Activated CD8-positive, alpha-beta memory T cell treated with anti-CD3 and anti-CD28 coated beads, Interleukin-2, amount 50 U/mL, for 1 hour (primary cell): ENCODE results near the gene HIPK2.

Source experiments
- DNase-seq: peaks from one replicate; pipeline ENCODE4 v3.0.0-alpha.2; 2020; ENCODE audit errors: extremely low read depth

HIPK2 gene

DNA sequence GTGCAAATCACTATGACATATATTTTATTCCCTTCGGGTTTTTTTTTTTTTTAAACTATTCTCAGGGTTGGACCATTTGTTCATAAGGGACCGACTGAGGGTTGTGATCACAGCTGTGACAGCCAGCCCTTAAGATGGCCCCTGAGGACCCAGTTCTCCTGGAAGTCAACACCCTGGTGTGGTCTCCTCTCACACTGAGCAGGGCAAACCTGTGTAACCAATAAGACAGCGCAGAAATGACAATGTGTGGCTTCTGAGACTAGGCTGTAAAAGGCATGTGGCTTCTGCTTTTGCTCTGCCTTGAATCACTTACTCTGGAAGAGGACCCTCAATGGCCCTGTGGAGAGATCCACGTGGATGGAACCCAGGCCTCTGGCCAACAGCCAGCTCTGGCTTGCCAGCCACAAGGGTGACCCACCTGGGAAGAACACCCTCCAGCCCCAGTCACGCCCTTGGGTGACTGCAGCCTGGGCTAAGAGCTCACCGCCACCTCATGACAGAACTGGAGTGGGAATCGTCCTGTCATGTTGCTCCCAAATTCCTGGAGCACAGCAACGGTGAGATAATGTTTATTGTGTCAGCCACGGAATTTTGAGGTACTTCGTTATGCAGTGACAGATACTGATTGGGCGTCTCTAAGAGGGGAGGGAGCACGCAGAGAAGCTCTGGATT, 127.2 kb downstream of the HIPK2 start:
- no peak for DNase-seq

DNA sequence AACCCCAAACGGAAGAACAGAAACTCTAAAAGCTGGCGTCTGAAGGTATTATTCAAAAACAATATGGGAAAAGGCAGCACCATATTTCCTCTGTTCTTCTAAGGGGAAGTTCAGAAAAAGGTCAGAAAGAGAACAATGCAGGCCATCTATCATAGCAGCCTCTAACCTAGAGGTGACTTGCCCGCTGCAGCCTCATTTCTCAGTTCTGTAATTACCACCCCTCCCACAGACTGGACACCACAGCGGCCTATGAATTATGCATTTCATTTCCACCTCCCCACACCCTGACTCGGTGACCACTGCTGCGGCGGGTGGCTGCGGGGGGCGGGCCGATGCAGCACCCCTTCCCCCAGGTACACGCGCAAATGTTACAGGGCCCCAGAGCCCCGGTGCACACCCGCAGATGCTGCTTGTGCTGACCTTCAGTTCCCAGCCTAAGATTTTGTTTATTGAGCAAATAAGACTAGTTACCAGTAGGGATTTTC, 128.8 kb downstream of the HIPK2 start:
- no peak for DNase-seq

DNA sequence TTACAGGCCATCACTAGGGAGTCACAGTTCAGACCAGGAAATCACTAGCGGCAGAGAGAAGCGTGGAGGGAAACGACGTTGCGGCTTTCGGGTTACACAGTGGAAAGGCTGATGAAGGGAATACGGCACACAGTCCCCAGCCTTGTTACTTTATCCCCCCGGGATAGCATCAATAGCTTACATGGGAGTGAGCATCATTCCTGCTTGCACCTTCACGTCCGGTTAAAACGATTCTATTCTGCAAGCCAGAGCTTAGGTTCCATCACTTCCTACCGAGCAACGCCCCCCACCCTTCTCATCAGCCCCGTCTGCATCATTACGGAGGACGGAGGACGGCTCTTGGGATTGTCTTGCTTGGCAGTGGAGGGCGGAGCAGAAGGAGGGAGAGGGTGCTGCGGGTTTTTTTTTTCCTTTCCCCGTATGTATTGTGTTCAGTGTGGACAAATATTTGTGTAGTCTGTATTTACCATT, 129.4 kb downstream of the HIPK2 start:
- DNase-seq = no peak

DNA sequence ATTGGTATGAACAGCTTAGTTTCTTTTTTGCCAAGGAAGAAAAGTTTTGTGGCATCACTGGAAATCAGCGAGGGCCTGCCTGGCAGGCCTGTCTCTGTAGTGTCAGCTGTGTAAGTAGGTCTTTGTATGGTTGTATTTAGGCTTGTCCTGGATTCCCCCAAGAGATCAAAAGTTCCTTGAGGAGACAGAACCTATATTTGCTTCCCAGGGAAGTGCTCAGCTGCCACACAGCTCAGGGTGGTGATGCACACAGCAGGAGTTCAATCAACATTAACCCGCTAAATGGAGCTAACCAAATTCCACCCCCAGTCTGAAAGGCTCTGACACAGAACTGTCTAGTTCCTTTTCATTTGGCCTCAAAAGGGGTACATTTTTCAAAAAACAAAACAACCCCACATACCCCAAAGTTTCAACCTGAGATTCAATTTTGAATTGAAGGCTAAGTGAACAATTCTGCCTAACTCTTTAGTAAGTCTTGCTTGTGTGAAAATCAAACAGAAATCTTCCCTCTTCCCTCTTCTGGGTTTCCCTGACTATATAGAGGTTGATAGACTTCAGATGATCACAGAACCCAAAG, 129.9 kb downstream of the HIPK2 start:
- no peak for DNase-seq

DNA sequence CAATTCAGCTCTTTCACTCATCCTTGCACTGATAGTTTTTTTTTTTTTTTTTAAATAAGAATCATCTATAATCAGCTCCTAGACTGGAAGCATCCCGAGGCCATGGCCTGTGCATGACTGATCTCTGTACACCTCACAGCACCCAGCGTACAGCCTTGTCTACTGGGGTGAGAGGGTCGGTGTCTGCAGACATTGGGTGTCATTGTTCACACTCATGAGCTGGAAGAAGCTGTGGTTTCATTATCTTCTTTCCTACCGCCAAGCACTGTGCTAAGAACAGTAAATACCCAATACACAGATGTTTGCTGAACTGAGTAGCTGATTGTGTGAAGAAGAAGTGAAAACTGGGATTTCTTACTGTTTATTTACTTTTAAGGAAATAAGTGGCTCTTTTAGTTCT, 130.7 kb downstream of the HIPK2 start:
- DNase-seq = peak; percentile 12

DNA sequence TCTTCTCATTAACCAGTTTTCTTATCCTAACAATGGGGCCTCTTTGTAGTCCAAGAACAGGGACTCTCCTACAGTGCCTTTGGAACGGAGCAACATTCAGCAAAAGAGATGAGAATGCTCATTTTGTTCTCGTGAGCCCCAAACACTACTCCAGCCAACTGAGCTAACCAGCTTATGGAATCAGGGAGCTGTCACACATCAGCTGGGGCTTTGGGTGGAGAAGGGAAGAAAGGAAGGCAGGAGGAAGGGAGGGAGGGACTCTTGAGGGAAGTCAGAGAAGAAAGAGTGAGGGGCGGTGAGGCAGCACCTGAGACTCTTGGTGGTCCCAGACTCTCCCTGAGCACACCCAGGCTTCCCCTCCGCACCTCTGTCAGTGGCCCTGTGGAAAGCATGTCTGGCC, 131.2 kb downstream of the HIPK2 start:
- DNase-seq = no peak

DNA sequence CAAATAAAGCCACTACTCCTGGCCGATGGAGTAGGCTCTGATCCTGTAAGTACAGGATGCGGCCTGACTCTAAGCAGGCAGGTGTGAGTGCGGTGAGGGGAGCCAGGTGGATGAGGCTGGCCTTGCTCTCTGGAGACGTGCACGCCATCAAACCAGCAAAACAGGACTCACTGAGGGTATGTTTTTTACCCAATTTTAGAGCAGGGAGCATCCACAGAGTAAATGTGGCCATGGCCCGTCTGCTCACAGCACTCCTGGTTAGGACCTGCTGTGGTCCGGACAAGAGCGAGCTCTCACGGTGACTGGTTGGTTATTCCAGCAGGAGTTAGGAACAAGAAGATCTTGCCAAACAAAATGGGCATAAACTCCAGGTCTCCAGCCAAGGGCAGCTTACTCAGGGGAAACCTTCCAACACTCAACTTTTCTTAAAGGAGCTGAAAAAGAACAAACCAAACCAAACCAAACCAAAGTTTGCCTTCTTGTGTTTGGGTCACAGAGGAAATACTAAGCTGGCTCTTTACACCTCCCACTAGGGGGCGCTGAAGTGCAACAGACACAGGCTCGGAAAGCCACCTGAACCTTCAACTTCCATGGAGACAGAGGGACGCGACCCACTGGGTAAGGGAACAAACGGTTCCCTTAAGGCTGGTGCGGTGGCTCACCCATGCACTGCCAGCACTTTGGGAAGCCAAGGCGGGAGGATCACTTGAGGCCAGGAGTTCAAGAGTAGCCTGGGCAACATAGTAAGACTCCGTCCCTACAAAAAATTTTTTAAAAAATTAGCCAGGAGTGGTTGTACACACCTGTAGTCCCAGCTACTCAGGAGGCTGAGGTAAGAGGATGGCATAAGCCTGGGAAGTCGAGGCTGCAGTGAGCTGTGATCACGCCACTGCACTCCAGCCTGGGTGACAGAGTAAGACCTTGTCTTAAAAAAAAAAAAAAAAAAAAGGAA, 131.9 kb downstream of the HIPK2 start:
- peak; percentile 70 for DNase-seq

DNA sequence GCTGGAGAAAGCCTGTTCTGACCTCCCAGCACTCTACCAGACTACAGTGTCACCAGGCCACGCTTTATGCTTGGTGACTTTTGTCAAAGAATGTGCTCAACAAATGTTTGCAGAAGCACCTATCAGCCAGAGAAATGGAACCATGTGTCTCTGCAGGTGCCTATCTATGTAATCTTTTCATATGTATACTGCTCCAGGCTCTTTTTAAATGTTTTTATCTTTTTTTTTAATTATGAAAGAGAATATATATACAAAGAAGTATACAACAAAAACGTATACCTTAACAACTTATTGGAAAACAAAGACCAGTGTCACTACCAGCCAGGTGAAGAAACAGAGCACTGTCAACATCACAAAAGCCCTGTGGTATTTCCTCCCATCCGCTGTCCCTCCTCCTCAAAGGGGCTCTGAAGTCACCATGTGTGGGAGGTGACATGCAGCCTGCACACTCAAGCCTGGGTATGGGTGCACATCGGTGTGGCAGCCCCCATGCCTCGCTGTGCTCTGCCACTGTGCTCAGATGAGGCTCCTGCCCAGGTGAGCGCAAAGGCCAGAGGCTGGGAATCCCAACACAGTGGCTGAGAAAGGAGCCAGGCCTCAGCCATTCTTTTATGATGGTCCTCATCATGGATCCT, 133.7 kb downstream of the HIPK2 start:
- DNase-seq = no peak

DNA sequence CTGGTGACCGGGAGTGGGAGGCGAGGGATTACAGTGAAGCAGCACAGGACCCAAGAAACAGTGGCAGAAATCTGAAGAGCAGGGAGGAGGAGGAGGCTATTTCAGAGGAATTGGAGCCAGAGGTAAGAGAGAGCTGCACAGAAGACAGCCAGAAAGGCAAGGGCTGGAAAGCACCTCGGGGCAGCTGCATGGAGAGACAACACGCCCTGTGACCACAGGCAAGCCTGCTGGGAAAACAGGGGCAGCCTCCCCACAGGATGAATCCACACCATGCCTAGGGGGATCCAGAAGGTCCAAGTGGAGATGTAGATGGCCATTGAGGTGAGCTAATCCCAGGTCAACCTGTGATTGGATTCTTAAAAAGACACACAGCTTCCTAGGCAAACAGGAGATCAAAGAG, 135.5 kb downstream of the HIPK2 start:
- no peak for DNase-seq

DNA sequence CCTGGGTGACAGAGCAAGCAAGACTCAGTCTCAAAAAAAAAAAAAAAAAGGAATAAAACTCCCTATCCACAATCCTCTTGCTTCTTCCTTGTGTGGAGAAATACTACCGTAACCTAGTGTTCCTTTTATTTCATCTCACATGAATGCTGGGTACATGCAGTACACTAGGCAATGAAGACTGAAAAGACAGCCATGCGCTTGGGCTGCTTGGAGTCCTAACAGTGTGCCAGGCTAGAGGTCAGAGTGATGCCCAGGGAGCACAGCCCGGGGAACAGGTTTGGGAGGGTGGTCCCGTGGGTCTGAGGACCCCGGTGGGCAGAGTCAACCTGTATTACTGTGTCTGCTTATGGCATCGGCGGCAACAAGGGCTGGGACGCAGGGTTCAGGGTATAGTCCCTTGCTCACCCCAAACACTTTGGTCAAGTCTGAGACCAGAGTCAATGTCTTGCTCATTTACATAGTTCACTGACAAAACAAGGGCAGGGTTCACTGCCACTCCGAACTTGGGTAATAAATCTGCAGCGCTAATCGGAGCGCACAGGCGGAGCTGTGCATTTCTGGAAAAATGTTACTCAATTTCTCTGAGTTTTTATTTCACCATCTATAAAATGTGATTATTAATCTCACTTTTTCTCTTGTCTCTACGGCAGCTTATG, 136.3 kb downstream of the HIPK2 start:
- no peak for DNase-seq

DNA sequence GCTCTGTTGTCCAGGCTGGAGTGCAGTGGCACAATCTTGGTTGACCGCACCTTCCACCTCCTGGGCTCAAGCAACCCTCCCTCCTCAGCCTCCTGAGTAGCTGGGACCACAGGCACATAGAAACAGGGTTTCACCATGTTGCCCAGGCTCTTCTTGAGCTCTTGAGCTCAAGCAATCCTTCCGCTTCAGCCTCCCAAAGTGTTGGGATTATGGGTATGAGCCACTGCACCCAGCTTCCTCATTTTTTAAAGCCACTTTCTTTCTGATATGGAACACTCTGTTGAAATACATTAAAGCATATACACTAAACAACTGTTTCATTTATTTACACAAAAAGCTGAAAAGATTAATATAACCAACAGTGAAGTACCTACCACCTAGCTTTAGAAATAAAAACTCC, 137.1 kb downstream of the HIPK2 start:
- DNase-seq = no peak

DNA sequence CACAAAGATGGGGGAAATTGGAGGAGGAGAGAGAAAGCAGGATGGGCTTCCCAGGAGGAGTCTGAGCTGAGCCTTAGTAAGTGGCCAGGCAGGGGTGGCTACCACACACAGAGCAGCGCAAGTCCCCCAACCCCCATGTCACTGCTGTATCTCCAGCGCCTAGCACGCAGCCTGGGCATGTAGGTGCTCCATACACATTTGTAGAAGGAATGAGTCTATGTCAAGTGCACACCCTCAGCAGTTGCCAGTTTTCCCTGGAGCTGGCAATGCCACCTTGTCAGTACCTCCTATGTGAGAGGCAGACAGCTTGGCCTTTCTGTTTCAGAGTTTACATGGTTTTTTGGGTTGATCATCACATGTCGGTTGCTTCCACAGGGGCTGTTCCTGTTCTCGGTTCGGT, 138.2 kb downstream of the HIPK2 start:
- no peak for DNase-seq

DNA sequence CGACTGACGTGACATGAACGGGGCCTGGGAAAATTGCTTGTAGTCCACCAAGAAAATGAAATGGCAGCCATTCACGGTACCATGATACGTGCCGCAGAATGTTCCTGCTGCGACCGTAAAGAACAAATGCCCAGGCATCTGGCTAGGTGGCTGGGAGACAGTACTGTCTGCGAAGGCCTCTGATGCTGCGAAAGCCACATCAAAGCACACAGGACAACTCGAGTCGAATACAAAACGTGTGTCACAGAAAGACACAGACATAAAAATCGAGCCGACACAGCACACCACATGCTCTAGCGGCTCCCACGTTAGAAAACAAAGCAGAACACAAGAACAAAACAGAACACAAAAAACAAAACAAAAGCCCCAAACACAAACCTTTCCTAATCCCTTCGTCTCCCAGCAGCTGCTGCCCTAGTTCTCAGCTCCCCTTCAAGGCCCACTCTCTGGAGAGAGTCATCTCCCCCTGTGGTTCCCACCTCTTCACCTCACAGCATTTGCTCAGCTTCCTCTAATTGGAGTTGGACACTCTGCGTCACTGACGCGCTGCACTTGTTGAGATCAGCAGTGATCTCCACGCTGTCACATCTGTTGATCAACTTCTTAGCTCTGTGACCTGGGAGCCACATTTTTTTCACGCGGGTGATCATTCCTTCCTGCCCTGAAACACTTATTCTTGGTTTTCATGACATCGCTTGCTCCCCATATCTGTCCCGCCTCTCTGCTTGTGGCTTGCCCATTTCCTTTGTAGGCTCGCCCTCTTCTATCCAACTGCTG, 142.1 kb downstream of the HIPK2 start:
- peak; percentile 64 for DNase-seq

DNA sequence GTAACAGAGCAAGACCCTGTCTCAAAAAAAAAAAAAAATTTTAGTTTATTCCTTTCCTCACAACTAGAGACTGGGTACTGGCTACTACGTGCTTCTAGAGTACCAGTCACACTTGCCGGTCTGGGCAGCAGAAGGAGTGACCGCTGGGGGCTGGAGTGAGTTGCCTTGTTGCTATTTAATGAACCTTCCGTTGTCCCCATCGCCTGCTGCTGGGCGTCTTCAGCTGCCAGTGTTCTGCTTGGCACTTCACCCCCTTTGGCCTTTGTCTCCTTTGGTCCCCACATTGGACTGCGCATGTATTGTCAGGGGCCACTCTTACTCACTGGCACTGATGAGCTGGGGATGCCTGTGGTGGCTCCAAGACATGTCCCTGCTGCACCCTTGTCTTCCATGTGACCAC, 143.7 kb downstream of the HIPK2 start:
- DNase-seq = no peak

DNA sequence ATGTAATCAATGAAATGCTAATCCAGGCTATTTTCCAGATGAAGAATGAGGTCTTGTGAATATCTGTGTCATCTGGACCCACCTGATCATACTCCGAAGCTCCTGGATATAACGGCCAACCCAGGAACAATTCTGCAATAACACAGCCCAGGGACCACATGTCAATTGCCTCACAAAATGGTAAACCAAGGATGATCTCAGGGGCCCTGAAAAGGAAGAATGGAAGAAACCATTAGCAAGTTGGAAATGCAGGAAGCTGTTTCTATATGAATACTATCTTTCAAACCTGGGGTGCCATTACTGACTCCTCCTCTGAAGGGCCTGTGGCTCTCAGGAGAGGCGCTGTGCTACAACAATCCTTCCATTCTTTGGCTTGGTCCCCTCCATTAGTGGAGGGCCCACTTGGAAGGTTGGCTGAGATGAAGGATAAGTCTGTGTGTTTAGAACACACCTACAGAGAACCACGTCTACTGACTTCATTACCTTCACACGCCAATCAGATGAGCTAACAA, 146.2 kb downstream of the HIPK2 start:
- no peak for DNase-seq

DNA sequence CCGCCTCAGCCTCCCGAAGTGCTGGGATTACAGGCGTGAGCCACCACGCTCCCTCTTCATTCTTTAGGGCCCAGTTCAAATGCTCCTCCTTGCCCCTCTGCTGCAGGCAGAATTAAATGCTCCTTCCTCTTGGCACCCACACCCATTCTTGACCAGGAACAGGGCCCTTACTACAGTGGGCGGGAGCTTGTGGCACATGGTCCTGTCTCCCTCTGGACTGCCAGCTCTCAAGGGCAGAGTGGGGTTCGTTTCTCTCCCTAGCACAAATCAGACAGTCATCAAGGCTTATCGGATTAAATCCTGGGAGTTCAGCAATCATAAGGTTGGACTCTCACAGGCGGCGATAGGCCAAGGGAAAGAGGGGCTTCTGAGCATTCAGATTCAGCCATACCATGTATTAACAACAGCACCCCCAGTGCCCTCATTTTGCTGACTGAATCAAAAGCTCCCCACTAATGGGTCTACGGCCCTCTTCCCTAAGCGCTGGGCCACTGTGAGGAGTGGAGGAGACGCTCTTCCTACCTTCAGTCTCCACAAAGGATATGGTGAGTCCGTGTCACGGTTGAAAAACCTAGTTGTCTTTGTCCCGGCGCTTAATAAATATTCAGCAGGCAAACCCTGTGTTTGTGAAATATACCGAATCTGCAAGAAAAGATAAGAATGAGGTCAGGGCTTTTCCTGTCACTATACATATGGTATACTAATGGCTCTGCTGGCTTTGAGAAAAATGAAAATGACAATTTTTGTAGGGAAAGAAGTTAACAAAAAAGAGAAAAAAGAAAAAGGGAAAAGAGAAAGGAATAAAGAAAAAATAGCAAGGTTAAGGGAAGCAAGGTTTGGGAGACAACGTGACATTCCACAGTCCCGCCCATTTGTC, 146.9 kb downstream of the HIPK2 start:
- no peak for DNase-seq

DNA sequence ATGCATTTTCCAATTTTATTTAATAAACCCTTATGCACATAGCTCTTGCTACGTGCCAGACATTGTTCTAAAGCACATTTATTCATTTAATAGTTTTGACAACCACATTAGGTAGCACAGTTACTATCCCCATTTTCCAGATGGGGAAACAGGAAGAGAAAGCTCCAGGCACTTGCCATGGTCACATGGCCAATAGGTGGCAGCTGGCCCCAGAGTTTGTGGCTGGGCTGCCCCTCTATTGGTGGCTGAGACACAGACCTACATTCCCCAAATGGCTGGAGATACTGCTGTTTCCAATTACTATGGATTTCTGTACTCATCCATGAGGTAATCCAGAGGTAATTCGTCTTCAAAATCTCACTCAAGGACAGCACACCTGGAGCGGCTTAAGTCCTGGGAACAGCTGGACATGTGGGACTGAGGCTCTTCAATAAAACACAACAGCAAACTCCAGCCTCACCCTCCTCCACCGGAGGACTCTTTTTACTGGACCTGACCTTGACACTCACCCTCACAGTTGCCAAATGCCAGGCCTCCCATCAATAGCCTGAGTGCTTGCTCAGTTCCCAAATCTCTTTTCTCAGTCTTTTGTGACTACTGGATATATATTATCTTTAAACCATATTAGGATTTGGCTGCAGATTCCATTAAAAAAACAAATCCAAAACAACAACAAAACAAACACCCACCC, 148.3 kb downstream of the HIPK2 start:
- DNase-seq = no peak

DNA sequence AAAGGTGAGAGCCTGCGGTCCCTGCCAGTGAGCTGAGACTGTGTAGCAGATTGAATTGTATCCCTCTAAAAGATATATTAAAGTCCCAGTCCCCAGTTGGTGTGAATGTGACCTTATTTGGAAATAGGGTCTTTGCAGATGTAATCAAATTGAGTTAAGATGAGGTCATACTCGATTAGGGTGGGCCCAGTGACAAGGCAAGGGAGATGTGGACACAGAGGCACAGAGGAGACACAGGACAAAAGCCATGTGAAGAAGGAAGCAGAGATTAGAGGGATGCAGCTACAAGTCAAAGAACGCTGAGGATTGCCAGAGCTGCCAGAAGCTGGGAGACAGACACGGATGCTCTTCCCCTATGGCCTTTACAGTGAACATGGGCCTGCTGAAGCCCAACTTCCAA, 150.0 kb downstream of the HIPK2 start:
- DNase-seq = no peak

DNA sequence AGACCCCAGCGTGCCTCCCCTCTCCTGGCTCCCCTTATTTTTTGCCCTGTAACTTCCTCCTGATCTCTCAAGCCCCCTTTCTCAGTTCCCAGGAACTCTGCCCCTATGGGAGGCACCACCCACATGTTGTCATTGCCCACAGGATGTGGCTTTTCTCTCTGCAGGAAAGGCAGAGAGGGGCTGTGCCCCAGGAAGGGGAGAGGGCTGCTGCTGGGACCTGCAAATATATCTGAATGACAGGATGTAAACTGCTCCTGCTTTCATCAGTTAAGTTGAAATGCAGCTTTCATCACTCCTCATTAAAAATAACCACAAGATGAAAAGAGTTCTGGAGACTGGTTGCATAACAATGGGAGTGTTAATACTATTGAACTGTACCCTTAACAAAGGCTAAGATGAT, 151.0 kb downstream of the HIPK2 start:
- no peak for DNase-seq
